Measurements from ENCODE around the gene DPCD.

- TF ChIP-seq POLR2A (IDR thresholded peaks at IDR 0.05) (no peak), CTCF (IDR thresholded peaks at IDR 0.05) (no peak), POLR2AphosphoS5 (IDR thresholded peaks at IDR 0.05) (no peak), EP300 (IDR thresholded peaks at IDR 0.05) (no peak)
Observed at GRCh38 chr10:101595591-101596433, 7.7 kb downstream of the DPCD start.

Data from gastroesophageal sphincter (tissue), 3 donors.